Left renal pelvis (tissue), 4 donors: Measurements from ENCODE around the gene DNM1. TPM values are rescaled to one million over a fixed set of nuclear protein-coding genes. Genes with fewer than 3 reads are reported as not detected.

Experiments used
- DNase-seq, 4 donors: peaks; one replicate each; pipeline ENCODE4 v3.0.0-alpha.2; 2013; ENCODE audit warnings: low read depth in 4 of 4, low spot score in 3 of 4
- polyA plus RNA-seq, 4 donors: library from polyadenylated mRNA; unstranded; fragments of 120-200 nt; gene quantifications; one replicate each; pipeline ENCODE4 v1.2.1, GENCODE V29; 2013; ENCODE audit not compliant: insufficient read length in 4 of 4

The DNM1 gene
- 100 to 1,000 TPM in 2 of 4 donors, 10 to 100 TPM in 2; 47.8 to 204 (median 102) TPM for polyA plus RNA-seq

GRCh38 chr9:128203024-128203706 lies at the start of gene DNM1:
Gene DNM1, plus strand, starts transcription at chr9:128203379. Its CDS starts 92 bp downstream, at chr9:128203471.
- DNase-seq = no peak

GRCh38 chr9:128153947-128154695 lies 49.1 kb upstream of the DNM1 start:
- no peak for DNase-seq

- DNase-seq = no peak
These were observed 47.3 kb upstream of the DNM1 start for GRCh38 chr9:128155736-128156500.

GRCh38 chr9:128159522-128159783 lies 43.7 kb upstream of the DNM1 start:
- no peak for DNase-seq

- DNase-seq = peak; percentile 78 to 88 (median 87)
These were observed 43.2 kb upstream of the DNM1 start, which contains the start of gene BBLN for GRCh38 chr9:128159784-128160602. Gene BBLN, plus strand, starts transcription at chr9:128160265. Its CDS starts 143 bp downstream, at chr9:128160408.

GRCh38 chr9:128160603-128160987 lies 42.6 kb upstream of the DNM1 start:
- DNase-seq = no peak

- DNase-seq = no peak
These were observed 41.8 kb upstream of the DNM1 start for GRCh38 chr9:128161215-128161902.

- no peak for DNase-seq
These were observed 40.8 kb upstream of the DNM1 start for GRCh38 chr9:128162215-128163026.

- DNase-seq = no peak
These were observed 40.1 kb upstream of the DNM1 start for GRCh38 chr9:128163027-128163515.

GRCh38 chr9:128163523-128164306 lies 39.5 kb upstream of the DNM1 start:
- DNase-seq = no peak

GRCh38 chr9:128164307-128164885 lies 38.8 kb upstream of the DNM1 start:
- no peak for DNase-seq

- no peak for DNase-seq
These were observed 37.0 kb upstream of the DNM1 start for GRCh38 chr9:128166169-128166568.

- DNase-seq = no peak
These were observed 36.0 kb upstream of the DNM1 start for GRCh38 chr9:128167209-128167608.

GRCh38 chr9:128168731-128169308 lies 34.4 kb upstream of the DNM1 start:
- no peak for DNase-seq

- DNase-seq = no peak
These were observed 33.7 kb upstream of the DNM1 start for GRCh38 chr9:128169492-128169891.

GRCh38 chr9:128169925-128170324 lies 33.3 kb upstream of the DNM1 start:
- no peak for DNase-seq

- no peak for DNase-seq
These were observed 29.1 kb upstream of the DNM1 start for GRCh38 chr9:128174062-128174461.
